ENCODE measurements around the gene DHTKD1. TPM values are rescaled to one million over a fixed set of nuclear protein-coding genes. Genes with fewer than 3 reads are reported as not detected.
"Not testable (repeated sequence)": the region's sequence is repeated elsewhere in the genome, so short reads cannot be mapped to it uniquely, and the experiment has no call there.

The DHTKD1 gene
- total and polyA plus RNA-seq, 2 of the 4 experiments (the other 2 are of a cell fraction): 13.9 to 20.3 TPM

DNA sequence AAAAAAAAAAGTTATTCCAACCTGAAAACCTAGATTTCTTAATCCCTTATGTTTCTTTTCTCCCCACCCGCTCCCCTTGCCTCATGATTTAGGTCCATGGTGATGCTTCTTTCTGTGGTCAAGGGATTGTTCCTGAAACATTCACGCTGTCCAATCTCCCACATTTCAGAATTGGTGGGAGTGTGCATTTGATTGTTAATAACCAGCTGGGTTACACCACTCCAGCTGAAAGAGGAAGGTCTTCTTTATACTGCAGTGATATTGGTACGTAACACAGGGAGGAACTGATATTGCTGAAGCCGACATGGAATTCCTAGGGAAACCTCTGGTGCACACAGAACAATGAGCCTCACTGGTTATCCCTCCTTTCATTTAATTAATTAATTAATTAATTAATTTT, 22.7 kb downstream of the DHTKD1 start:
- Histone ChIP-seq H3K56ac (ENCODE audit: extremely low read depth, insufficient read depth, low read length) (no peak overlapping the region), H2AFZ (replicated peaks; ENCODE audit: low read length, poor library complexity) (no peak overlapping the region), H3K4me2 (ENCODE audit: low read depth, low read length) (no peak overlapping the region), H3K79me1 (ENCODE audit: low read depth in 1 of 2, low read length in 2 of 2) (no peaks in the 10 kb centered on the region), H3K4me1 (ENCODE audit: control insufficient read depth, insufficient read depth, low read length) (no peaks in the 10 kb centered on the region), H3K27ac (ENCODE audit: insufficient read depth, low read length) (no peak overlapping the region), H2BK5ac (ENCODE audit: low read depth, low read length, poor library complexity, severe bottlenecking) (no peak overlapping the region), H3K9ac (ENCODE audit: low read depth, low read length) (no peak overlapping the region), H3K9me3 (ENCODE audit: control insufficient read depth, insufficient read depth, low read length) (no peaks in the 10 kb centered on the region), H3K4ac (ENCODE audit: low read depth, low read length) (no peak overlapping the region), H4K91ac (ENCODE audit: insufficient read depth, low read depth, low read length) (no peak overlapping the region), H4K5ac (ENCODE audit: low read depth, low read length) (no peak overlapping the region), H3K4me3 (ENCODE audit: insufficient read depth, low read depth, low read length) (no peak overlapping the region), H2BK120ac (ENCODE audit: low read depth, low read length) (no peak overlapping the region), H3K23ac (ENCODE audit: low read depth, low read length) (no peak overlapping the region), H3K36me3 (ENCODE audit: control insufficient read depth, insufficient read depth, low read length) (peaks cover 47% of the 10 kb centered on the region), H3K9me1 (ENCODE audit: insufficient read depth, low read length) (peaks cover 3% of the 10 kb centered on the region; the same call in 1 of the 2 replicates), H2BK15ac (ENCODE audit: low read depth, low read length) (no peak overlapping the region), H3K18ac (ENCODE audit: low read depth, low read length) (no peak overlapping the region), H2BK20ac (ENCODE audit: low read depth, low read length) (no peak overlapping the region), H4K8ac (ENCODE audit: low read depth in 2 of 2, low read length in 2 of 2) (no peak overlapping the region), H3K14ac (replicated peaks; ENCODE audit: low read depth, low read length) (no peak overlapping the region), H2AK9ac (replicated peaks; ENCODE audit: low read depth, low read length, poor library complexity) (no peak overlapping the region), H3K27me3 (ENCODE audit: control insufficient read depth, insufficient read depth, low read length) (no peaks in the 10 kb centered on the region), H4K20me1 (ENCODE audit: insufficient read depth, low read length) (no peaks in the 10 kb centered on the region), H2AK5ac (ENCODE audit: low read depth, low read length) (no peak overlapping the region)
- intact Hi-C loops (cut with micrococcal nuclease): no loop called here
- CTCF ChIA-PET: no interaction called here
- WGBS, 2 experiments (ENCODE audit: extremely low coverage in 2 of 2, insufficient read length in 1 of 2): no CpG with 5 or more reads among the region's 4 CpGs
- no peak for DNase-seq
- dilution Hi-C loops (cut with HindIII; ENCODE audit: low sequenced_read_pairs, unreplicated experiment): no loop called here
- ATAC-seq (ENCODE audit: low read depth): no peak
- no TSS peak for BruUV-seq (replicated peaks)
- in situ Hi-C loops (cut with MboI; ENCODE audit: low sequenced_read_pairs): no loop called here
- POLR2A ChIA-PET (ENCODE audit: unreplicated experiment): no interaction called here
- TF ChIP-seq RAD21 (IDR thresholded peaks at IDR 0.05; ENCODE audit: low read length): no peak
- no peak for TF ChIP-seq NFE2L2 (IDR thresholded peaks at IDR 0.05; ENCODE audit: low read depth, low read length)
- no peak for TF ChIP-seq RFX5 (IDR thresholded peaks at IDR 0.05; ENCODE audit: low read depth, low read length)
- TF ChIP-seq BHLHE40 (IDR thresholded peaks at IDR 0.05; ENCODE audit: low read depth, low read length): no peak

DNA sequence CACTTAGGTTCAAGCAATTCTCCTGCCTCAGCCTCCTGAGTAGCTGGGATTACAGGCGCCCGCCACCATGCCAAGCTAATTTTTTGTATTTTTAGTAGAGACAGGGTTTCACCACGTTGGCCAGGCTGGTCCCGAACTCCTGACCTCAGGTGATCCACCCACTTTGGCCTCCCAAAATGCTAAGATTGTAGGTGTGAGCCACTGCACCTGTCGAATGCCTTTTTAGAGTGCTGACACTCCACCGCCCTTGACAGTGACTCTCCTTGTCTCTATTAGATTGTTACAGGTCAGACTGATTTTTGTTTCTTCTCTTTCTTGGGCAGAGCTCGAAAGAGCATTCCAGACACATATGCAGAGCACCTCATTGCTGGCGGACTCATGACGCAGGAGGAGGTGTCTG, 28.6 kb downstream of the DHTKD1 start:
- H2BK15ac ChIP-seq (ENCODE audit: low read depth, low read length); H2BK20ac ChIP-seq (ENCODE audit: low read depth, low read length); H2AK9ac ChIP-seq (replicated peaks; ENCODE audit: low read depth, low read length, poor library complexity); H4K91ac ChIP-seq (ENCODE audit: insufficient read depth, low read depth, low read length); H3K4me1 ChIP-seq (ENCODE audit: control insufficient read depth, insufficient read depth, low read length); H4K5ac ChIP-seq (ENCODE audit: low read depth, low read length); H2AFZ ChIP-seq (replicated peaks; ENCODE audit: low read length, poor library complexity); dilution Hi-C loops (cut with HindIII; ENCODE audit: low sequenced_read_pairs, unreplicated experiment); H3K9me1 ChIP-seq (ENCODE audit: insufficient read depth, low read length); H3K14ac ChIP-seq (replicated peaks; ENCODE audit: low read depth, low read length); BruUV-seq (replicated peaks); H3K4ac ChIP-seq (ENCODE audit: low read depth, low read length); H2BK5ac ChIP-seq (ENCODE audit: low read depth, low read length, poor library complexity, severe bottlenecking); intact Hi-C loops (cut with micrococcal nuclease); DNase-seq; H3K27ac ChIP-seq (ENCODE audit: insufficient read depth, low read length); H2AK5ac ChIP-seq (ENCODE audit: low read depth, low read length); H2BK120ac ChIP-seq (ENCODE audit: low read depth, low read length); ATAC-seq (ENCODE audit: low read depth); H4K8ac ChIP-seq (ENCODE audit: low read depth in 2 of 2, low read length in 2 of 2); H4K20me1 ChIP-seq (ENCODE audit: insufficient read depth, low read length); CTCF ChIA-PET; H3K27me3 ChIP-seq (ENCODE audit: control insufficient read depth, insufficient read depth, low read length); H3K4me3 ChIP-seq (ENCODE audit: insufficient read depth, low read depth, low read length); H3K9ac ChIP-seq (ENCODE audit: low read depth, low read length); in situ Hi-C loops (cut with MboI; ENCODE audit: low sequenced_read_pairs); H3K9me3 ChIP-seq (ENCODE audit: control insufficient read depth, insufficient read depth, low read length); H3K56ac ChIP-seq (ENCODE audit: extremely low read depth, insufficient read depth, low read length); H3K23ac ChIP-seq (ENCODE audit: low read depth, low read length); H3K79me1 ChIP-seq (ENCODE audit: low read depth in 1 of 2, low read length in 2 of 2); H3K4me2 ChIP-seq (ENCODE audit: low read depth, low read length); POLR2A ChIA-PET (ENCODE audit: unreplicated experiment); H3K18ac ChIP-seq (ENCODE audit: low read depth, low read length): not testable (repeated sequence)
- H3K36me3 ChIP-seq (ENCODE audit: control insufficient read depth, insufficient read depth, low read length): peaks cover 40% of the 10 kb centered on the region
- WGBS, 2 experiments (ENCODE audit: extremely low coverage in 2 of 2, insufficient read length in 1 of 2): 100% methylated on average over 1 of the region's 9 CpGs; no CpG with 5 or more reads in 1 of the 2 experiments

Data from IMR-90 (cell line).